Measurements from ENCODE around the gene DCTN3. TPM values are rescaled to one million over a fixed set of nuclear protein-coding genes. Genes with fewer than 3 reads are reported as not detected.

Gene DCTN3
- total and polyA plus RNA-seq, 2 experiments from 2014 or later = 130 to 148 TPM

DNA sequence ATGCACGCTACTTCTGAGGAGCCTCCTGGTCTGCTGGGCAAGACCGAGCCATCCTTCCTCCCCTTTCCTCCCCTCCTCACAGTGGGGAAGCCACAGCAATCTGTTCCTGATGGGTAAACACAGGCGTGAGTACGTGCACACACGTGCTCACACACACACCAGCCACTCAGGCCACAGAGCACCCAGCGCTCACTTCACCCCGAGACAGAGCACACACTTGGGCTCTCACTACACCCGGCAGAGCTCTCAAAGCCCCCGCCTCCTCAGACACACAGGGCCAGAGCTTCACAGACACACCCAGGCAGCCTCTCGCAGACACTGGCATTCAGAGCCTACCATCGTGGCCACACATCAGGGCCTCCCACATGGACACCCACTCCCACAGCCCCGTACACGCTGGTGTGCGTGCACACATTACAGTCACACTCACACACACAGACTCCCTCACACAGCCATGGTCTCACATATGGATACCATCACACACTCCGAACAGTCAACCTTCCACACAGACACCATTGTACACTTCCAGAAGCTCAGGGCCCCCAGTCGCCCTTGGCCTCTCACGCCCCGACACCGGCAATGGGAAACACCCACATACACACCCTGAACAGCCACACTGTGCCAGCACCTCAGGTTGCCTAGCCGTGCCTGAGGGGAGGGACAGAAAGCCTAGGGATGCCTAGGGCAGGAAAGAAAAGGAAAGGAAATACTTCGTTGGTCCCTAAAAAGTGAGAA, 44.3 kb downstream of the DCTN3 start:
- no peak overlapping the region for H3K4me3 ChIP-seq
- 53% methylated on average over 21 of the region's 21 CpGs for WGBS, 2 experiments (ENCODE audit: low coverage in 1 of 2, low lambda C conversion rate in 2 of 2, missing lambda C conversion rate in 2 of 2)
- no peak overlapping the region for H2AFZ ChIP-seq
- no peaks in the 10 kb centered on the region for H3K9me3 ChIP-seq (ENCODE audit: low read depth)
- no peaks in the 10 kb centered on the region for H3K4me1 ChIP-seq (ENCODE audit: insufficient read depth)
- H3K79me2 ChIP-seq (ENCODE audit: insufficient read depth) = no peaks in the 10 kb centered on the region
- DNase-seq = no peak
- no peak overlapping the region for H3K27ac ChIP-seq
- in situ Hi-C loops (cut with MboI) = no loop called here
- H3K36me3 ChIP-seq (ENCODE audit: low read depth) = no peaks in the 10 kb centered on the region
- no peaks in the 10 kb centered on the region for H4K20me1 ChIP-seq (ENCODE audit: insufficient read depth)
- TF ChIP-seq EZH2phosphoT487 (IDR thresholded peaks at IDR 0.05; ENCODE audit: insufficient read depth, low read depth) (no peak), EZH2 (IDR thresholded peaks at IDR 0.05; ENCODE audit: insufficient read depth, poor library complexity, severe bottlenecking) (no peak)
- no peak overlapping the region for H3K4me2 ChIP-seq (ENCODE audit: unreplicated experiment)
- H3F3A ChIP-seq (ENCODE audit: insufficient read depth) = no peaks in the 10 kb centered on the region
- H3K27me3 ChIP-seq (replicated peaks; ENCODE audit: insufficient read depth) = peaks cover 41% of the 10 kb centered on the region
- H3K9ac ChIP-seq = no peak overlapping the region
- H3K9me2 ChIP-seq (ENCODE audit: insufficient read depth) = no peaks in the 10 kb centered on the region

DNA sequence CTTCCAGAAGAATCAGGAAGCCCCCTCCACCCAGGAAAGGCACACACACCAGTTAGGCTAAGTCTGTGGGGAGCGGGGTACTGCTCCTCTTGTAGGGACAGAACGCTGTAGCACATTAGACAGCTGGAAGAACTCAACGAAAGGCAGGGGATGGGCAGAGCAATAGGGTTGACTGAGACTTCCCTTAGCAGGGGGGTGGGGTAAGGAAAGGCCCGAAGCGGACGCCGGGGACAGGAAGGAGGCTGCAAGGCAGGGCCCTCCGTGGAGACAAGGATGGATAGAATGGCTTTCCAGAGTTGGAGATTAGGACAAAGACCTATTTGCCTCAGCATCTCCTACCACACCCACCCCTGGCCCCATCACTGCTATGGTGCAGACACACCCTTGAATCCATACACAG, 45.1 kb downstream of the DCTN3 start:
- Histone ChIP-seq H3F3A (ENCODE audit: insufficient read depth) (no peaks in the 10 kb centered on the region), H3K36me3 (ENCODE audit: low read depth) (no peaks in the 10 kb centered on the region), H3K9me3 (ENCODE audit: low read depth) (no peaks in the 10 kb centered on the region), H3K9ac (no peak overlapping the region), H3K9me2 (ENCODE audit: insufficient read depth) (no peaks in the 10 kb centered on the region), H3K27ac (no peak overlapping the region), H4K20me1 (ENCODE audit: insufficient read depth) (no peaks in the 10 kb centered on the region), H3K4me2 (ENCODE audit: unreplicated experiment) (no peak overlapping the region), H3K27me3 (replicated peaks; ENCODE audit: insufficient read depth) (peaks cover 43% of the 10 kb centered on the region), H3K4me3 (no peak overlapping the region), H3K79me2 (ENCODE audit: insufficient read depth) (no peaks in the 10 kb centered on the region), H3K4me1 (ENCODE audit: insufficient read depth) (no peaks in the 10 kb centered on the region), H2AFZ (no peak overlapping the region)
- no peak for DNase-seq
- in situ Hi-C loops (cut with MboI) = no loop called here
- TF ChIP-seq EZH2phosphoT487 (IDR thresholded peaks at IDR 0.05; ENCODE audit: insufficient read depth, low read depth) (no peak), EZH2 (IDR thresholded peaks at IDR 0.05; ENCODE audit: insufficient read depth, poor library complexity, severe bottlenecking) (no peak)
- WGBS, 2 experiments (ENCODE audit: low coverage in 1 of 2, low lambda C conversion rate in 2 of 2, missing lambda C conversion rate in 2 of 2) = 56 to 65% methylated on average over 8 of the region's 8 CpGs

DNA sequence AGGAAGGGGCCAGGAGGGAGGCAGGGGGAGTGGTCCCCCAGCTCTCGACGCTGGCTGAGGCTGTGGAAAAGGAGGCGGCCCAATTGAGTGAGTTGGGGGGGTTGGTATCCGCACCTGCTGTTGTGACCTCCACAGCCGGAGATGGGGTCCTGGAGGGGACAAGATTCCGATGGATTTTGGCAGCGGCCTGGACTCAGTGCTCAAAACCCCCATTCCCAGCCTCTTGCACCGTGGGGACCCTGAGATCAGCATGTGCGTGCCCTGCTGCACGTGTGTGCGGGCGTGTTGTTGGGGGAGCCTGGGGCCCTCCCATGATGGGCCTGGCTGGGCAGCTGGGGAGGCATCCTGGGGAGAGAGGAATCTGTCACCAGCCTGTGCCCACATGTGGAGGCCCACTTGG, 45.7 kb downstream of the DCTN3 start:
- H3K36me3 ChIP-seq (ENCODE audit: low read depth) = no peaks in the 10 kb centered on the region
- in situ Hi-C loops (cut with MboI) = no loop called here
- WGBS, 2 experiments (ENCODE audit: low coverage in 1 of 2, low lambda C conversion rate in 2 of 2, missing lambda C conversion rate in 2 of 2) = 88 to 97% methylated on average over 12 of the region's 12 CpGs

DNA sequence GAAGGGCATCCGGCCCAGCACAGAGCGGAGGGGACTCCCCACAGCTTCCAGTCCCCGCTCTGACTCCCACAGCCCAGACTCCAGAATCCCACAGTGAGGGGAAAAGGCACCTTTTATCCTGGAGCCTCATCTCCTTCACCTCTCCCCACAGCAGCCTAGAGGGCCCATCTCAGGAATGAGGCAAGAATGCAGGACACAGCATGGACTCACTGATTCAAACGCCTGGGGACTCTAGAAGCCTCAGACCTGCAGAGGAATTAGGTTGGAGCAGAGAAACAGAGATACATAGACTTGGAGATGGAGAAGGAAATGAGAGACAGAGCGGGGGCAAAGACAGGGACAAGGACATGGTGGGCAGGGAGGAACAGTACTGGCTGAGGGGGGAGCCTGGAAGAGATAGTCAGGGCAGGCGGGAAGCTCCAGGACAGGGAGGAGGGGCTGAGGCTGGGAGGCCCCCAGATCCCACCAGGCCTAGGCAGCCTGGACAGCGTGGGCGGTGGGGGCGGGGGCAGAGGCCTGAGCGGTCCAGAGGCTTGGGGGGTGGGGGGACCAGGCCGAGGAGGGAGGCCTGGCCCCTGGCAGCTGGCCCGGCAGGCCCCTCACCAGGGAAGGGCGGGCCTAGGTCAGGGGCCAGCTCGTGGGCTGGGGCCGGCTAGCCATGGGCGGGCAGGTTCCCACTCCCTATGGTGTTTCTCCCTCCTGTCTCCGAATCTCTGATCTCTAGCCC, 46.5 kb downstream of the DCTN3 start:
- Histone ChIP-seq H2AFZ (no peak overlapping the region), H3K4me1 (ENCODE audit: insufficient read depth) (no peaks in the 10 kb centered on the region), H3K9me3 (ENCODE audit: low read depth) (no peaks in the 10 kb centered on the region), H3K4me2 (ENCODE audit: unreplicated experiment) (no peak overlapping the region), H3K9me2 (ENCODE audit: insufficient read depth) (no peaks in the 10 kb centered on the region), H3F3A (ENCODE audit: insufficient read depth) (no peaks in the 10 kb centered on the region), H3K36me3 (ENCODE audit: low read depth) (no peaks in the 10 kb centered on the region), H3K9ac (no peak overlapping the region), H4K20me1 (ENCODE audit: insufficient read depth) (no peaks in the 10 kb centered on the region), H3K4me3 (no peak overlapping the region), H3K79me2 (ENCODE audit: insufficient read depth) (no peaks in the 10 kb centered on the region), H3K27me3 (replicated peaks; ENCODE audit: insufficient read depth) (peaks cover 34% of the 10 kb centered on the region), H3K27ac (no peak overlapping the region)
- in situ Hi-C loops (cut with MboI) = no loop called here
- WGBS, 2 experiments (ENCODE audit: low coverage in 1 of 2, low lambda C conversion rate in 2 of 2, missing lambda C conversion rate in 2 of 2) = 80 to 88% methylated on average over 9 to 17 of the region's 17 CpGs
- TF ChIP-seq EZH2phosphoT487 (IDR thresholded peaks at IDR 0.05; ENCODE audit: insufficient read depth, low read depth) (no peak), EZH2 (IDR thresholded peaks at IDR 0.05; ENCODE audit: insufficient read depth, poor library complexity, severe bottlenecking) (no peak)
- DNase-seq = no peak

More for the DNA sequence above, 45.7 kb downstream of the DCTN3 start:
- no peaks in the 10 kb centered on the region for H3F3A ChIP-seq (ENCODE audit: insufficient read depth)
- no peaks in the 10 kb centered on the region for H4K20me1 ChIP-seq (ENCODE audit: insufficient read depth)
- no peak overlapping the region for H2AFZ ChIP-seq
- no peak for DNase-seq
- H3K27me3 ChIP-seq (replicated peaks; ENCODE audit: insufficient read depth) = peaks cover 40% of the 10 kb centered on the region
- TF ChIP-seq EZH2phosphoT487 (IDR thresholded peaks at IDR 0.05; ENCODE audit: insufficient read depth, low read depth) (no peak), EZH2 (IDR thresholded peaks at IDR 0.05; ENCODE audit: insufficient read depth, poor library complexity, severe bottlenecking) (no peak)
- H3K4me3 ChIP-seq = no peak overlapping the region
- H3K27ac ChIP-seq = no peak overlapping the region
- no peaks in the 10 kb centered on the region for H3K79me2 ChIP-seq (ENCODE audit: insufficient read depth)
- no peak overlapping the region for H3K4me2 ChIP-seq (ENCODE audit: unreplicated experiment)
- no peaks in the 10 kb centered on the region for H3K9me2 ChIP-seq (ENCODE audit: insufficient read depth)
- no peaks in the 10 kb centered on the region for H3K9me3 ChIP-seq (ENCODE audit: low read depth)
- H3K9ac ChIP-seq = no peak overlapping the region
- no peaks in the 10 kb centered on the region for H3K4me1 ChIP-seq (ENCODE audit: insufficient read depth)

All from GM23248 (cell line).